ENCODE results near the gene CABLES2. TPM values are rescaled to one million over a fixed set of nuclear protein-coding genes. Genes with fewer than 3 reads are reported as not detected.

CABLES2 gene
- total RNA-seq, 4 donors from 2014 or later, result 1.1 to 2.4 (median 1.7) TPM

GRCh38 chr20:62354811-62355341, 52.2 kb downstream of the CABLES2 start:
- TF ChIP-seq CTCF (IDR thresholded peaks at IDR 0.05; ENCODE audit: low read depth), result no peak

- no peak for TF ChIP-seq CTCF (IDR thresholded peaks at IDR 0.05; ENCODE audit: low read depth)
Observed at GRCh38 chr20:62354031-62354808, 52.9 kb downstream of the CABLES2 start.

GRCh38 chr20:62353289-62354030, 53.6 kb downstream of the CABLES2 start:
- no peak for TF ChIP-seq CTCF (IDR thresholded peaks at IDR 0.05; ENCODE audit: low read depth)

- TF ChIP-seq CTCF (IDR thresholded peaks at IDR 0.05; ENCODE audit: low read depth), result no peak
Observed at GRCh38 chr20:62352402-62353288, 54.4 kb downstream of the CABLES2 start.

- TF ChIP-seq CTCF (IDR thresholded peaks at IDR 0.05; ENCODE audit: low read depth), result no peak
Observed at GRCh38 chr20:62351469-62352401, 55.4 kb downstream of the CABLES2 start.

- TF ChIP-seq CTCF (IDR thresholded peaks at IDR 0.05; ENCODE audit: low read depth), result no peak
Observed at GRCh38 chr20:62350629-62351422, 56.3 kb downstream of the CABLES2 start.

All from subcutaneous adipose tissue (tissue), 4 donors.